Activated B cell treated with CpG ODN at 0.5 μM for 24 hours (primary cell): Measurements from ENCODE around the gene PXYLP1. TPM values are rescaled to one million over a fixed set of nuclear protein-coding genes. Genes with fewer than 3 reads are reported as not detected.

Source experiments
- ATAC-seq: fragments of 200-7000 bp; cut with Tn5 transposase; one replicate; pipeline ENCODE4 v1.10.0; 2021; ENCODE audit warnings: low read depth, mild to moderate bottlenecking, moderate library complexity
- CTCF ChIA-PET: fragments of 350-600 bp; sonication (Branson Sonifier 250); formaldehyde crosslinking; loops from one replicate; lab custom pipeline; 2021; ENCODE audit warnings: antibody characterized with exemption; lab: Charles Lee
- POLR2A ChIA-PET: fragments of 350-600 bp; sonication (Branson Sonifier 250); formaldehyde crosslinking; loops from one replicate; lab custom pipeline; 2021; ENCODE audit warnings: antibody characterized with exemption; lab: Charles Lee
- DNase-seq: peaks from one replicate; pipeline ENCODE4 v3.0.0; 2022
- H3K27ac Mint-ChIP-seq: one replicate; pipeline ENCODE4 v1.8.0; 2020; ENCODE audit warnings: mixed read lengths
- H3K27me3 Mint-ChIP-seq: one replicate; pipeline ENCODE4 v1.8.0; 2021; ENCODE audit warnings: mixed read lengths
- H3K36me3 Mint-ChIP-seq: one replicate; pipeline ENCODE4 v1.8.0; 2021; ENCODE audit warnings: low read depth, mixed read lengths
- H3K4me1 Mint-ChIP-seq: one replicate; pipeline ENCODE4 v1.8.0; 2021; ENCODE audit warnings: mixed read lengths
- H3K4me3 Mint-ChIP-seq: one replicate; pipeline ENCODE4 v1.8.0; 2020; ENCODE audit warnings: mild to moderate bottlenecking, mixed read lengths
- H3K9me3 Mint-ChIP-seq: one replicate; pipeline ENCODE4 v1.8.0; 2020; ENCODE audit warnings: mixed read lengths
- intact Hi-C: fragments of 100-400 bp; cut with micrococcal nuclease; formaldehyde crosslinking; loops from one replicate; pipeline ENCODE4 v1.15.1; 2024
- total RNA-seq: library from RNA; stranded (reverse); gene quantifications from 2 replicates; pipeline ENCODE4 v1.2.3, GENCODE V29; 2022
- TF ChIP-seq, protein P1 (sequence below): fragments of 200-600 bp; IDR thresholded peaks from one replicate; pipeline ENCODE4 v1.8.0; 2022; ENCODE audit warnings: antibody characterized with exemption, mild to moderate bottlenecking

The PXYLP1 gene
- total RNA-seq, 1 donor from 2014 or later, result 2.7 TPM

DNA sequence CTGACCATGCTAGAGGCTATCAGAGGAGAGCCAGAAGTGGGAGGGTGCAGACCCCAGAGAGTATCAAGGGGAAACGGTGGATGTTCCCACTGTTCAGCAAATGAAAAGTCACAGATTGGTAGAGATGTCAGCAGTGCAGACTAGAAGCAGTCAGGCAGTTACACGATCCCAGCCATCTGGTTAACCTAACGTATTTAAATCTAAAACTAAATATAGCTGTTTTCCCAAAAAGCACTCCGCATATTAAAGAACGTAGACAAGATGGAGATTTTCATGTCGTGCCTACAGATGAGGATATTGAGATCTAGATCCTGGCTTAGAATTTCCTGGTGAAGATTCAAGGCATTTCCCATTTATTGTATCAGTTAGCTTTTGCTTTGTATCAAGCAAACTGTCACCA lies 25.2 kb downstream of the PXYLP1 start:
- Mint-ChIP-seq H3K27ac (no peak overlapping the region), H3K9me3 (no peaks in the 10 kb centered on the region), H3K4me1 (no peaks in the 10 kb centered on the region), H3K4me3 (no peak overlapping the region), H3K27me3 (no peaks in the 10 kb centered on the region), H3K36me3 (no peaks in the 10 kb centered on the region)
- CTCF ChIA-PET, result no interaction called here
- ATAC-seq, result no peak
- intact Hi-C loops, result no loop called here
- POLR2A ChIA-PET, result no interaction called here
- no peak for DNase-seq
- TF ChIP-seq, protein P1, sequence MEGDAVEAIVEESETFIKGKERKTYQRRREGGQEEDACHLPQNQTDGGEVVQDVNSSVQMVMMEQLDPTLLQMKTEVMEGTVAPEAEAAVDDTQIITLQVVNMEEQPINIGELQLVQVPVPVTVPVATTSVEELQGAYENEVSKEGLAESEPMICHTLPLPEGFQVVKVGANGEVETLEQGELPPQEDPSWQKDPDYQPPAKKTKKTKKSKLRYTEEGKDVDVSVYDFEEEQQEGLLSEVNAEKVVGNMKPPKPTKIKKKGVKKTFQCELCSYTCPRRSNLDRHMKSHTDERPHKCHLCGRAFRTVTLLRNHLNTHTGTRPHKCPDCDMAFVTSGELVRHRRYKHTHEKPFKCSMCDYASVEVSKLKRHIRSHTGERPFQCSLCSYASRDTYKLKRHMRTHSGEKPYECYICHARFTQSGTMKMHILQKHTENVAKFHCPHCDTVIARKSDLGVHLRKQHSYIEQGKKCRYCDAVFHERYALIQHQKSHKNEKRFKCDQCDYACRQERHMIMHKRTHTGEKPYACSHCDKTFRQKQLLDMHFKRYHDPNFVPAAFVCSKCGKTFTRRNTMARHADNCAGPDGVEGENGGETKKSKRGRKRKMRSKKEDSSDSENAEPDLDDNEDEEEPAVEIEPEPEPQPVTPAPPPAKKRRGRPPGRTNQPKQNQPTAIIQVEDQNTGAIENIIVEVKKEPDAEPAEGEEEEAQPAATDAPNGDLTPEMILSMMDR, result no peak

DNA sequence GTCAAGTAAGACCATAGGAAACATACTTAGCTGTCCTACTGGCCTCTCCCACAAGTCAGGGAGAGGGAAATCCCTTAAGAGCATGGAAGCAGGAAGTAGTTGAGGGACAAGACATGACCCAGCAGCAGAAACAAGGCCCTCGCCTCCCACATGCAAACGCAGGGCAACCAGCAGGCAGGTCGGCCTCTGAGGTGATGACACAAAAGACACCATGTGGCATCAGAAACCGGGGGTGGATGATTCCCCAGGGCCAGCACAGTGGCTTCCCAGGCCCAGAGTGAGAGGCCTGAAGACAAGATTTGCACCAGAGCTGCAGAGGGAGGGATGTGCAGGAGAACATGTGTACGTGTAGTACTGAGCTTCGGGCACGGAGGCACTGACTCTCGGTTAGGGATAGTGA lies 26.3 kb downstream of the PXYLP1 start:
- Mint-ChIP-seq H3K27ac (no peak overlapping the region), H3K4me3 (no peak overlapping the region), H3K4me1 (no peaks in the 10 kb centered on the region), H3K27me3 (no peaks in the 10 kb centered on the region), H3K9me3 (no peaks in the 10 kb centered on the region), H3K36me3 (no peaks in the 10 kb centered on the region)
- no peak for ATAC-seq
- ChIA-PET POLR2A (no interaction called here), CTCF (interaction anchor here (1.3 kb wide), 1 partner anchor 21 kb away, joined by 3 read pairs; no protein-coding TSS in a partner anchor)
- TF ChIP-seq, protein P1, result no peak
- intact Hi-C loops, result no loop called here
- DNase-seq, result no peak

DNA sequence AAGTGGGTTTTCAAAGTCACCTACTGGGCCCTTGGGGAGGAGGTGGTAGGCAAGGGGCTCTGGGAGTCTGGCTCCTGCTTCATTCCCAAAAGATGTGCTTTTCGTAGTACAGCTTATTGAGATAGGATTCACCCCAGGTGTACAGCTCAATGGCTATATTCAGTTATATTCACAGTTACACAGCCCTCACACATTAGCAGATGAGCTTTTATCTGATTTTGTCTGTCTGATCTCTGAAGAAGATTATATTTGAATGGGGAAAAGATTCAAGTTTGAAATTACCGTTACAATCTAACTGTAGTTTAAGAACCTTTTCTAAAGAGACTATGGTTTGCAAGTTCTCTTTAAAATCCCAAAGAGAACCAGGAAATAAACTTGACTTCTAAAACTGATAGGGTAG lies 27.3 kb downstream of the PXYLP1 start:
- Mint-ChIP-seq H3K9me3 (no peaks in the 10 kb centered on the region), H3K4me1 (no peaks in the 10 kb centered on the region), H3K36me3 (no peaks in the 10 kb centered on the region), H3K27me3 (no peaks in the 10 kb centered on the region), H3K27ac (no peak overlapping the region), H3K4me3 (no peak overlapping the region)
- TF ChIP-seq, protein P1, result no peak
- ATAC-seq (no peak), DNase-seq (no peak)
- intact Hi-C loops, result no loop called here
- POLR2A ChIA-PET, result no interaction called here
- CTCF ChIA-PET, result interaction anchor here (1.3 kb wide), 1 partner anchor 22 kb away, joined by 3 read pairs; no protein-coding TSS in a partner anchor

DNA sequence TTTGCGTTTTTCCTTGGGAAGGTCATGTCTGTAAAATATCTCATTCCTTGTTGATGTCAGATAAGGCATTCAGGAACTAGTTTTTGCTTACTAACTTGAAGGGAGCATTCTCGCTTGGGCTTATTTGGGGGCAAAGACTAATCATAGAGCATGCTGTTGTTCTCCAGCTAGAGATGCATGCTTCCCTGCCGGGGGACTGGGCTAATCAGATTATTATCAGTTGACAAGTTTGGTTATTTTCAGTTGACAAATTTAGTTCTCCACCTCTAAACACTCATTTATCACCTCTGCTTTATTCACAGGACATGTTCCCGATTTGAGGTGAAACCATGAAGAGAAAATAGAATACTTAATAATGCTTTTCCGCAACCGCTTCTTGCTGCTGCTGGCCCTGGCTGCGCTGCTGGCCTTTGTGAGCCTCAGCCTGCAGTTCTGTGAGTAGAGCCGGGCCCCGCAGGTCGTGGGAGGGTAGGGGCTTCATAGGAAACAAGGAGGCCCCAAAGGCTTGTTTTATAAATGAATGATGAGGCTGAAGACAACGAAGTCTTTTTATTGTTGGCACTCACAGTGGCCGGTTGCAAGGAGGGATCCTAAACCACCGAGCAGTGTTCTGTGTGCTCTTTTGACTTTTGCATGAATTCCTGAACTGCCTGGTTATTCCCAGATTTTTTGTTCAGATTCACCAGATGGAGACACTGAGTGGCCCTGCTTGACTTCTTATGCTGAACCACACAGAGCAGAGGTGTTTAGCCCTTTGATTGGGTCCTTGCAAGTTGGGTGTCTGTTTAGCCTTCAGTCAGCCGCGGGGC lies 28.4 kb downstream of the PXYLP1 start:
- no peak for ATAC-seq
- Mint-ChIP-seq H3K27ac (no peak overlapping the region), H3K36me3 (no peaks in the 10 kb centered on the region), H3K4me3 (no peak overlapping the region), H3K4me1 (no peaks in the 10 kb centered on the region), H3K27me3 (no peaks in the 10 kb centered on the region), H3K9me3 (no peaks in the 10 kb centered on the region)
- no peak for DNase-seq
- TF ChIP-seq, protein P1, result no peak
- ChIA-PET CTCF (no interaction called here), POLR2A (no interaction called here)
- intact Hi-C loops, result no loop called here

DNA sequence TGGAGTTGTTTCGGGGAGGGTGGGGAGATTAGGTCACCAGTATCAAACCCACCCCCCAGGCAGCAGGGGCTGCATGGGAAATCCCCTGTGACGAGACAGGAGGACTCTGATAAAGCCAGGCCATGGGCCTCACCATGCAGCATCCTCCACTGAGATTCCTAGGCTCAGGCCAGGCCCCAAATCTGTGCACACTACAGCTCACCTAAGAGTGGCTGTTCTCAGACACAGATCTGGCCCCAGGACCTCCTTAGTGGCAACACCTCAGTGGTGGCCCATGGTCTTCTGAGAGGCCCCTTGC lies 29.0 kb downstream of the PXYLP1 start:
- H3K27ac Mint-ChIP-seq, result no peak overlapping the region
- no peaks in the 10 kb centered on the region for H3K9me3 Mint-ChIP-seq
- no peaks in the 10 kb centered on the region for H3K36me3 Mint-ChIP-seq
- TF ChIP-seq, protein P1, result no peak
- H3K4me3 Mint-ChIP-seq, result no peak overlapping the region
- ChIA-PET POLR2A (no interaction called here), CTCF (no interaction called here)
- ATAC-seq, result no peak
- no peaks in the 10 kb centered on the region for H3K4me1 Mint-ChIP-seq
- intact Hi-C loops, result no loop called here
- no peaks in the 10 kb centered on the region for H3K27me3 Mint-ChIP-seq
- DNase-seq, result no peak
